B cell (primary cell): Measurements from ENCODE around the gene TSPAN33.

Experiments used
- CTCF ChIP-seq: fragments of 200-600 bp; IDR thresholded peaks from one replicate; pipeline ENCODE4 v1.8.0; 2022; ENCODE audit warnings: antibody characterized with exemption, mild to moderate bottlenecking
- EZH2 ChIP-seq: IDR thresholded peaks from 2 replicates; pipeline ENCODE4 v1.6.1; 2012; ENCODE audit warnings: borderline replicate concordance, low read depth, mild to moderate bottlenecking, moderate library complexity, low read length; ENCODE audit not compliant: insufficient read depth, poor library complexity, severe bottlenecking

GRCh38 chr7:129169686-129170440 is 25.4 kb downstream of the TSPAN33 start:
- no peak for TF ChIP-seq CTCF
- no peak for TF ChIP-seq EZH2
